CD4-positive, alpha-beta T cell treated with Interleukin-2 at 100 ng/mL for 4 hours (primary cell): Measurements from ENCODE around the gene APOLD1.
"Not testable (repeated sequence)": the region's sequence is repeated elsewhere in the genome, so short reads cannot be mapped to it uniquely, and the experiment has no call there.

Experiments
- DNase-seq: peaks from one replicate; pipeline ENCODE4 v3.0.0-alpha.2; 2020; ENCODE audit warnings: low spot score

Gene APOLD1

GRCh38 chr12:12807970-12808702, 22.7 kb downstream of the APOLD1 start:
- DNase-seq = peak; percentile 63

GRCh38 chr12:12810553-12811021, 25.1 kb downstream of the APOLD1 start:
- no peak for DNase-seq

GRCh38 chr12:12811343-12811742, 25.9 kb downstream of the APOLD1 start:
- DNase-seq = no peak

- no peak for DNase-seq
Observed at GRCh38 chr12:12812174-12812573, 26.7 kb downstream of the APOLD1 start.

- DNase-seq = no peak
Observed at GRCh38 chr12:12812618-12813119, 27.2 kb downstream of the APOLD1 start.

- DNase-seq = peak; percentile 96
Observed at GRCh38 chr12:12813120-12814101, 28.0 kb downstream of the APOLD1 start, which contains the start of gene DDX47. TSS of gene DDX47 (plus strand) at chr12:12813346. CDS start at chr12:12813368, 22 bp downstream.

- no peak for DNase-seq
Observed at GRCh38 chr12:12817616-12818015, 32.2 kb downstream of the APOLD1 start.

GRCh38 chr12:12818701-12819100, 33.2 kb downstream of the APOLD1 start:
- DNase-seq = no peak

- DNase-seq = no peak
Observed at GRCh38 chr12:12819221-12819620, 33.8 kb downstream of the APOLD1 start.

GRCh38 chr12:12819752-12820311, 34.4 kb downstream of the APOLD1 start:
- DNase-seq = no peak

GRCh38 chr12:12820376-12820775, 34.9 kb downstream of the APOLD1 start:
- DNase-seq = not testable (repeated sequence)

GRCh38 chr12:12821975-12822374, 36.5 kb downstream of the APOLD1 start:
- no peak for DNase-seq

GRCh38 chr12:12822886-12823285, 37.4 kb downstream of the APOLD1 start:
- DNase-seq = no peak

GRCh38 chr12:12823300-12823699, 37.8 kb downstream of the APOLD1 start:
- DNase-seq = no peak

GRCh38 chr12:12823811-12824210, 38.4 kb downstream of the APOLD1 start:
- DNase-seq = no peak

GRCh38 chr12:12835378-12836146, 50.1 kb downstream of the APOLD1 start:
- no peak for DNase-seq

- DNase-seq = no peak
Observed at GRCh38 chr12:12836571-12836970, 51.1 kb downstream of the APOLD1 start.

GRCh38 chr12:12837025-12837812, 51.8 kb downstream of the APOLD1 start:
- peak; percentile 63 for DNase-seq

GRCh38 chr12:12837813-12838153, 52.3 kb downstream of the APOLD1 start:
- DNase-seq = no peak

- no peak for DNase-seq
Observed at GRCh38 chr12:12839003-12839395, 53.5 kb downstream of the APOLD1 start.

- DNase-seq = not testable (repeated sequence)
Observed at GRCh38 chr12:12839439-12839838, 54.0 kb downstream of the APOLD1 start.
